ENCODE results near the gene ELAVL2.

DNA sequence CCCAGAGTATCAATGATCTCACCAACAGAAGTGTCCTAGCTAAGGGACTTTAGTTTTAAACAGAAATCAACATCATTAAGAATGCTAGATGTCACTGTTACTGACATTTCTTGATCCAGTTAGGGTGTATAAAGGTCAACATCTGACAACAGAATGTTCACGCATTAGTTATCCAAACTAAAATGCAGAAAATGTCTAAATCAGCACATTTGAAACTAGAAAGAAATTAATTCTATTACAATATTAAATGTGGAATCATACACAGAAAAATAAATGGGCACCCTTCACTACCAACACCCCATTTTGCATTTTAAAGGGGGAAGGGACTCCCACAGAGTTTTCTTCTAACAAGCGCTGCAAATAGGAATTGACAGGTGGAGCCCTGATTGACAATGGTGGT, 24.5 kb downstream of the ELAVL2 start:
- TF ChIP-seq USF2 (IDR thresholded peaks at IDR 0.05) (no peak), MYC (IDR thresholded peaks at IDR 0.05; ENCODE audit: borderline replicate concordance, low read length) (no peak), CBX2 (IDR thresholded peaks at IDR 0.05; ENCODE audit: borderline replicate concordance, low read depth) (no peak), ZSCAN20 (CRISPR knock-in tag; IDR thresholded peaks at IDR 0.05) (no peak)
- TF ChIP-seq, protein P1, sequence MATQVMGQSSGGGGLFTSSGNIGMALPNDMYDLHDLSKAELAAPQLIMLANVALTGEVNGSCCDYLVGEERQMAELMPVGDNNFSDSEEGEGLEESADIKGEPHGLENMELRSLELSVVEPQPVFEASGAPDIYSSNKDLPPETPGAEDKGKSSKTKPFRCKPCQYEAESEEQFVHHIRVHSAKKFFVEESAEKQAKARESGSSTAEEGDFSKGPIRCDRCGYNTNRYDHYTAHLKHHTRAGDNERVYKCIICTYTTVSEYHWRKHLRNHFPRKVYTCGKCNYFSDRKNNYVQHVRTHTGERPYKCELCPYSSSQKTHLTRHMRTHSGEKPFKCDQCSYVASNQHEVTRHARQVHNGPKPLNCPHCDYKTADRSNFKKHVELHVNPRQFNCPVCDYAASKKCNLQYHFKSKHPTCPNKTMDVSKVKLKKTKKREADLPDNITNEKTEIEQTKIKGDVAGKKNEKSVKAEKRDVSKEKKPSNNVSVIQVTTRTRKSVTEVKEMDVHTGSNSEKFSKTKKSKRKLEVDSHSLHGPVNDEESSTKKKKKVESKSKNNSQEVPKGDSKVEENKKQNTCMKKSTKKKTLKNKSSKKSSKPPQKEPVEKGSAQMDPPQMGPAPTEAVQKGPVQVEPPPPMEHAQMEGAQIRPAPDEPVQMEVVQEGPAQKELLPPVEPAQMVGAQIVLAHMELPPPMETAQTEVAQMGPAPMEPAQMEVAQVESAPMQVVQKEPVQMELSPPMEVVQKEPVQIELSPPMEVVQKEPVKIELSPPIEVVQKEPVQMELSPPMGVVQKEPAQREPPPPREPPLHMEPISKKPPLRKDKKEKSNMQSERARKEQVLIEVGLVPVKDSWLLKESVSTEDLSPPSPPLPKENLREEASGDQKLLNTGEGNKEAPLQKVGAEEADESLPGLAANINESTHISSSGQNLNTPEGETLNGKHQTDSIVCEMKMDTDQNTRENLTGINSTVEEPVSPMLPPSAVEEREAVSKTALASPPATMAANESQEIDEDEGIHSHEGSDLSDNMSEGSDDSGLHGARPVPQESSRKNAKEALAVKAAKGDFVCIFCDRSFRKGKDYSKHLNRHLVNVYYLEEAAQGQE (IDR thresholded peaks at IDR 0.05) = no peak
